Heart left ventricle (tissue), 16 donors: ENCODE data around the gene IL1RAPL1. TPM values are rescaled to one million over a fixed set of nuclear protein-coding genes. Genes with fewer than 3 reads are reported as not detected.

Experiments used
- ATAC-seq, 4 donors: fragments of 200-7000 bp; cut with Tn5 transposase; one replicate each; pipeline ENCODE4 v1.9.1; 2020 to 2022; ENCODE audit warnings: moderate library complexity in 4 of 4, mild to moderate bottlenecking in 3 of 4, moderate number of reproducible peaks in 1 of 4
- DNase-seq, 5 donors: peaks; one replicate each; pipeline ENCODE4 v3.0.0-alpha.2; 2020
- H3K27ac ChIP-seq, 12 donors: fragments of 200-600 bp; sonication (generic) in 4 of 12; one replicate each; pipeline versions ENCODE4 v1.5.0 to v1.8.0; 2016 to 2022; ENCODE audit warnings: mild to moderate bottlenecking in 2 of 12
- H3K27me3 ChIP-seq, 9 donors: fragments of 200-600 bp; sonication (generic) in 2 of 9; one replicate each; pipeline versions ENCODE4 v1.5.1 to v1.8.0; 2016 to 2022; ENCODE audit warnings: mild to moderate bottlenecking in 3 of 9
- H3K36me3 ChIP-seq, 9 donors: fragments of 200-600 bp; sonication (generic) in 2 of 9; one replicate each; pipeline versions ENCODE4 v1.5.0 to v1.8.0; 2018 to 2022; ENCODE audit warnings: mild to moderate bottlenecking in 2 of 9
- H3K4me1 ChIP-seq, 12 donors: fragments of 200-600 bp; sonication (generic) in 4 of 12; one replicate each; pipeline versions ENCODE4 v1.5.0 to v1.8.0; 2016 to 2022; ENCODE audit warnings: mild to moderate bottlenecking in 3 of 12
- H3K4me3 ChIP-seq, 12 donors: fragments of 200-600 bp; sonication (generic) in 4 of 12; one replicate each; pipeline versions ENCODE4 v1.5.0 to v1.8.0; 2017 to 2022; ENCODE audit warnings: mild to moderate bottlenecking in 9 of 12, moderate library complexity in 4 of 12
- H3K9me3 ChIP-seq, 12 donors: fragments of 200-600 bp; sonication (generic) in 4 of 12; one replicate each; pipeline versions ENCODE4 v1.5.0 to v1.8.0; 2016 to 2022; ENCODE audit warnings: mild to moderate bottlenecking in 1 of 12
- POLR2A ChIP-seq, 2 donors: fragments of 450-650 bp; IDR thresholded peaks; one replicate each; pipeline ENCODE4 v1.6.1; 2017; ENCODE audit warnings: antibody characterized with exemption in 2 of 2, mild to moderate bottlenecking in 2 of 2, moderate library complexity in 2 of 2
- WGBS, 4 donors: extraction: QIAGEN DNeasy Blood & Tissue Kit in 2 of 4; methylation state at CpG; one replicate each; pipeline versions ENCODE4 v1.1.5 to v1.1.7; 2013 to 2018; 5-methylcytosine and 5-hydroxymethylcytosine counted together
- intact Hi-C, 10 donors: fragments of 100-400 bp; cut with DNase I; formaldehyde crosslinking; loops; one replicate each; pipeline versions ENCODE4 v1.11.1 to v1.14.2; 2022
- polyA plus RNA-seq, 2 donors: library from polyadenylated mRNA; stranded (reverse); fragments of 200-250 nt; gene quantifications; one replicate each; pipeline ENCODE4 v1.2.3, GENCODE V29; 2013
- total RNA-seq, 9 donors: library from RNA; depleted of rRNA in 2 of 9; stranded (reverse); fragments of >200 nt in 2 of 9; fragmentation: NEBNext Ultra II Directional in 3 of 9; extraction: Animal tissue kit (Norgen Biotek cat#: 25700) in 3 of 9; gene quantifications; one replicate each; pipeline versions ENCODE4 v1.1.0 to v1.2.4, GENCODE V29; 2016 to 2023
- TF ChIP-seq, protein P1 (sequence below), 12 donors: fragments of 200-600 bp; sonication (generic) in 4 of 12; IDR thresholded peaks; one replicate each; pipeline versions ENCODE4 v1.5.0 to v1.8.0; 2018 to 2022; ENCODE audit warnings: antibody characterized with exemption in 12 of 12, mild to moderate bottlenecking in 5 of 12
- donor health status: ischemic (EF 13 %, LVEDD 7.1; RV severe dilation, severe dysfunction).
- donor health status: healthy with polysubstance abuse.
- donor health status: DM: no; HTN: yes; CAD: no.
- donor health status: DM: no; HTN: no; CAD: no.
- donor health status: ischemic (EF 25% LVEDD 6.9; RV normal size, moderate dysfunction).
- donor health status: ischemic (EF 25% LVEDD 5.7; RV mildly dilated, moderate dysfunction).
- donor health status: healthy.
- donor health status: DM: yes; HTN: yes; CAD: no.
- donor health status: ischemic (EF 35%, LVEDD 5.7; RV mildly dilated, moderate dysfunction).
- donor health status: nonischemic (EF 11% LVEDD 7.7; RV severe dilation, severe dysfunction).
- donor health status: DM: yes; HTN: yes; CAD: no.
- donor health status: PGD.
- donor health status: ischemic (EF 29% LVEDD 5.4; RV normal size, mild dysfunction).
- donor health status: nonischemic (EF 23%, LVEDD 6.1; RV moderate dilation, normal function).

Gene IL1RAPL1
- total and polyA plus RNA-seq, 11 donors = 0.42 to 4.7 (median 2.3) TPM

DNA sequence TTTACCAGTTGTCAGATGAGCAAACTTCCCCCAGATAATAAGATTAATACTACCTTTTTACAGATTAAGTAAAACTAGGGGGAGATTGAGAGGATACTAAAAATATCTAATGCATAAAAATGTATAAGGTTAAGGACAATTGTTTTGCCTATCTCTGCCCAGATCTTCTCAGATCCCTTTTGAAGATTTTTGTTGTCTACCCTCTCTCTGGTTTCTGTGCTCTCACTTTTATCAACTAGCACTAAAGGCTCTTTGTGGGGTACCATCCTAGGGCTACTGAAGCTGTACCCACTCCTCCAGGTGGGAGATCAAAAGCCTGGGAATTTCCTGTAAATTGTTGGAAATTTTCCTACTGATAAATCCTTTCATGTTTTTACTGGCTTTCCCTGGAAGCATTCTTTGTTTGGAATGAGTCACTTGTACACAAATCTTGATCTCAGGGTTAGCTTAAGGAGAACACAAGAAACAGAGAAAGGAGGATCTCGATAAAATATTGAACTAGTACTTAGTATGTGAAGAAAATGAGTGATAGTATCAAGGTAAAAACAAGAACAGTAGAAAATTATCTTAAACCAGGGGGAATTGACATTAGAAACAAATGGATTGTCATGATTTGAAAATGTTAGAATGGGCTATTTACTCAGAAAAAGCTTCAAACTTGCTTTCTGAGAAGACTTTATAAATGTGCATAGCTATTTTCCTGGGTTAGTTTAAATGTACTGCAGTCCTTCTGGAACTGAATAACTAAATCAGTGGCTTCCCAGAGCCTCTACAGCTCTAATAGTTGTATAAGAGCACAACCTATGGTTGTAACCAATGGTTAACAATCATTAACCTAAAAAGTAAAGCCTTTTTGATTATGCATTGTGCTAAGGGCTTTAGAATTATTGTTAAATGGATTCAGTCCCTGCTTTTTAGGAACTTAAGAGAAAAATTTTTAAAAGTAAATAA lies 948.2 kb downstream of the IL1RAPL1 start:
- no peaks in the 10 kb centered on the region for H3K4me1 ChIP-seq
- DNase-seq = no peak
- no peak overlapping the region for H3K27ac ChIP-seq
- H3K9me3 ChIP-seq = no peaks in the 10 kb centered on the region
- 60 to 67% (median 66%) methylated on average over 1 of the region's 1 CpG for WGBS, 4 donors
- no peaks in the 10 kb centered on the region for H3K36me3 ChIP-seq
- H3K27me3 ChIP-seq = no peaks in the 10 kb centered on the region
- no peak for ATAC-seq
- H3K4me3 ChIP-seq = no peak overlapping the region
- intact Hi-C loops = no loop called here
- TF ChIP-seq, protein P1, sequence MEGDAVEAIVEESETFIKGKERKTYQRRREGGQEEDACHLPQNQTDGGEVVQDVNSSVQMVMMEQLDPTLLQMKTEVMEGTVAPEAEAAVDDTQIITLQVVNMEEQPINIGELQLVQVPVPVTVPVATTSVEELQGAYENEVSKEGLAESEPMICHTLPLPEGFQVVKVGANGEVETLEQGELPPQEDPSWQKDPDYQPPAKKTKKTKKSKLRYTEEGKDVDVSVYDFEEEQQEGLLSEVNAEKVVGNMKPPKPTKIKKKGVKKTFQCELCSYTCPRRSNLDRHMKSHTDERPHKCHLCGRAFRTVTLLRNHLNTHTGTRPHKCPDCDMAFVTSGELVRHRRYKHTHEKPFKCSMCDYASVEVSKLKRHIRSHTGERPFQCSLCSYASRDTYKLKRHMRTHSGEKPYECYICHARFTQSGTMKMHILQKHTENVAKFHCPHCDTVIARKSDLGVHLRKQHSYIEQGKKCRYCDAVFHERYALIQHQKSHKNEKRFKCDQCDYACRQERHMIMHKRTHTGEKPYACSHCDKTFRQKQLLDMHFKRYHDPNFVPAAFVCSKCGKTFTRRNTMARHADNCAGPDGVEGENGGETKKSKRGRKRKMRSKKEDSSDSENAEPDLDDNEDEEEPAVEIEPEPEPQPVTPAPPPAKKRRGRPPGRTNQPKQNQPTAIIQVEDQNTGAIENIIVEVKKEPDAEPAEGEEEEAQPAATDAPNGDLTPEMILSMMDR (IDR thresholded peaks at IDR 0.05) = no peak
- TF ChIP-seq POLR2A (IDR thresholded peaks at IDR 0.05) = no peak

DNA sequence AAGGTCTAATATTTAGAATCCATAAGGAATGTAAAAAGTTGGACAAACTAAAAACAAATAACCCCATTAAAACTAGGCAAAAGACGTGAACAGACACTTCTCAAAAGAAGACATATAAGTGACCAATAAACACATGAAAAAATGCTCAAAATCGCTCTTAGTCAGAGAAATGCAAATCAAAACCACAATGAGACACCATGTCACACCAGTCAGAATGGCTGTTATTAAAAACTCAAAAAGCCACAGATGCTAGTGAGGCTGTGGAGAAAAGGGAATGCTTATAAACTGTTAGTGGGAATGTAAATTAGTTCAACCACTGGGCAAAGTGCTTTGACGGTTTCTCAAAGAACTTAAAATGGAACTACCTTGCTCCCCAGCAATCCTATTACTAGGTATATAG lies 953.8 kb downstream of the IL1RAPL1 start:
- H3K27me3 ChIP-seq = no peaks in the 10 kb centered on the region
- H3K36me3 ChIP-seq = no peaks in the 10 kb centered on the region
- H3K27ac ChIP-seq = no peak overlapping the region
- ATAC-seq (no peak), DNase-seq (no peak)
- intact Hi-C loops = no loop called here
- TF ChIP-seq, protein P1 (IDR thresholded peaks at IDR 0.05) = no peak
- no peak for TF ChIP-seq POLR2A (IDR thresholded peaks at IDR 0.05)
- H3K9me3 ChIP-seq = no peaks in the 10 kb centered on the region
- H3K4me1 ChIP-seq = no peaks in the 10 kb centered on the region
- H3K4me3 ChIP-seq = no peak overlapping the region
- WGBS, 4 donors = 61 to 90% (median 79%) methylated on average over 3 of the region's 3 CpGs

DNA sequence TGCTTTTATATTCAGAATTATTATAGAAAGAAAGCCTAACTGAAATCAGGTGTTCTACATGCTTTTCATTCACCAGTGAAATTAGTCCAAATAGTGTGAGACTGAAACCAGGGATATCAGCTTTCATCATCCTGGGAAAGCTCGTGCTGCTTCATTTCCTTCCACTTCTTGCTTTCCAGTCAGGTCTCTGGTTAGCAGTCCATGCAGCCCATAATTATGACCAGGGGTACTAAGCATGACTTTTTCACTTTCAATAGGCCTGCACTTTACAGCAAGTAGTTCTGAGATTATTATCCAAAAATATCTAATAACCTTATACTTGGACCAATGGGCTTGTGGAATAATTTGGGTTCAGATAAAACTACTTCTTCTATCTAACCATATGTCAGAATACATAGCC lies 954.9 kb downstream of the IL1RAPL1 start:
- Histone ChIP-seq H3K4me1 (no peaks in the 10 kb centered on the region), H3K27me3 (no peaks in the 10 kb centered on the region), H3K27ac (no peak overlapping the region), H3K4me3 (no peak overlapping the region), H3K9me3 (no peaks in the 10 kb centered on the region), H3K36me3 (no peaks in the 10 kb centered on the region)
- TF ChIP-seq, protein P1 (IDR thresholded peaks at IDR 0.05) = no peak
- TF ChIP-seq POLR2A (IDR thresholded peaks at IDR 0.05) = no peak
- ATAC-seq (no peak), DNase-seq (no peak)
- 42 to 62% (median 54%) methylated on average over 1 of the region's 1 CpG for WGBS, 4 donors
- intact Hi-C loops = no loop called here

DNA sequence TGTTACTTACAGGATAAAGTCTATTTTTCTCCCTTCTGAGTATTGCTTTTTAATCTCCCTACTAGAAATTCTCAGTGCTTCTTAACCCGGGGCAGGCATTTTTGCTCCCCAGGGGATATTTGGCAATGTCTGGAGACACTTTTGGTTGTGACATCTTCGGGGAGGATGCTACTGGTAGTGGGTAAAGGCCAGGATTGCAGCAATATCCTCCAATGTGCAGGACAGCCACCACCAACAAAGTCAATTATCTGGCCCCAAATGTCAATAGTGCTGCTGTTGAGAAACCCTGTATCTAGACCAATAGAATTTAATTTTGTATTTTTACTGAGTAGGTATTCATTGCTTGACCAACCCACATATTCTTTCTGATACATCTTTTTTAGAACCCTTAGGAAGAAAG lies 958.6 kb downstream of the IL1RAPL1 start:
- DNase-seq (no peak), ATAC-seq (no peak)
- Histone ChIP-seq H3K27me3 (no peaks in the 10 kb centered on the region), H3K27ac (no peak overlapping the region), H3K9me3 (no peaks in the 10 kb centered on the region), H3K4me1 (no peaks in the 10 kb centered on the region), H3K36me3 (no peaks in the 10 kb centered on the region), H3K4me3 (no peak overlapping the region)
- no peak for TF ChIP-seq POLR2A (IDR thresholded peaks at IDR 0.05)
- TF ChIP-seq, protein P1 (IDR thresholded peaks at IDR 0.05) = no peak
- intact Hi-C loops = no loop called here
- 58 to 76% (median 66%) methylated on average over 2 of the region's 2 CpGs for WGBS, 4 donors
